Rectal smooth muscle tissue (tissue), 1 donor: ENCODE data around the gene SPECC1.
A peak's percentile ranks its signal among the peaks of the same experiment; 100 is the strongest.

ENCODE experiments used
- H3K27ac ChIP-seq: one replicate; pipeline ENCODE4 v1.7.0; 2013; ENCODE audit warnings: low read depth, low read length, inconsistent platforms
- H3K27me3 ChIP-seq: one replicate; pipeline ENCODE4 v1.7.0; 2013; ENCODE audit warnings: low read length; ENCODE audit not compliant: control insufficient read depth, insufficient read depth
- H3K36me3 ChIP-seq: one replicate; pipeline ENCODE4 v1.7.0; 2013; ENCODE audit warnings: low read length; ENCODE audit not compliant: control insufficient read depth, insufficient read depth
- H3K4me1 ChIP-seq: one replicate; pipeline ENCODE4 v1.7.0; 2013; ENCODE audit warnings: low read length; ENCODE audit not compliant: control insufficient read depth, insufficient read depth
- H3K4me3 ChIP-seq: one replicate; pipeline ENCODE4 v1.7.0; 2013; ENCODE audit warnings: low read length
- H3K9ac ChIP-seq: one replicate; pipeline ENCODE4 v1.7.0; 2013; ENCODE audit warnings: low read length

SPECC1 gene

DNA sequence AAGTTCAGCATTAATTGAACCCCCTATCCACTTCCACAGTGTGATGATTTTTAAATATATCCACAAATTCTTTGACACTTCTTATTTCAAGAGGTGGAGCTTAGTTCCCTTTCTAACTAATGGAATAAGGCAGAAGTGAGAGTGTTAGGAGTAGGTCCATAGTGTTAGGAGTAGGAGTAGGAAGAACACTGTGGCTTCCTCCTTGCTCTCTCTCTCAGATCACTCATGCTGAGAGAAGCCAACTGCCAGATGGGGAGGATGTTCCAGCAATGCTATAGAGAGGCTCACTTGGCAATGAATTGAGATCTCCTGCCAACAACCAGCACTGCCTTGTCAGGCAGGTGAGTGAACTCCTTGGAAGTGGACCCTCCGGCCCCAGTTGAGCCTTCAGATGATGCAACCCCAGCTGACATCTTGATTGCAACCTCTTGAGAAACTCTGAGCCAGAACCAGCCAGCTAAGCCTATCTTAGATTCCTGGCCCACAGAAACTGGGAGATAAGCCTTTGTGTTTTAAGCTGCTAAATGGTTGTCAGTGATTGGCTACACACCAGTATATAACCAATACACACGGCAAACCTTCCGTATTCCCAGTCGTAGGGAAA, 44.3 kb downstream of the SPECC1 start:
- Histone ChIP-seq H3K27me3 (peaks cover 2% of the 10 kb centered on the region), H3K4me1 (no peaks in the 10 kb centered on the region), H3K4me3 (no peak overlapping the region), H3K9ac (no peak overlapping the region), H3K27ac (no peak overlapping the region), H3K36me3 (no peaks in the 10 kb centered on the region)

DNA sequence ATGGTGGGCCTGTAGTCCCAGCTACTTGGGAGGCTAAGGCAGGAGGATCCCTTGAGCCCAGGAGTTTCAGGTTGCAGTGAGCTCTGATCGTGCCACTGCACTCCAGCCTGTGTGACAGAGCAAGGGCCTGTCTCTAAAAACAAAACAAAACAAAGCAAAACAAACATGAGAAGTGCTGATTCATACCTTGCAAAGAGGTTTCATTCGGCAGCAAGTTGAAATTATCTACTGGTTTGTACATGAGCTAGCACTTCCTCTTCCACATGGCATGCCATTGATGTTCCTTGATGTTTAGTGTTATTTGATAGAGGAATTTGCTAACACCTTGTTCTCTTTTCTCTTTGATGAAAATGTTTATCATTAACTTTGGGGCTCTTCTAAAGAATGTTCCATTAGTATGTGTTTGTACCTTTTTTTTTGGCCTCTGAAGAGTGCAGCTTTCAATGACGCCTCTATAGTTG, 50.6 kb downstream of the SPECC1 start:
- no peak overlapping the region for H3K4me3 ChIP-seq
- H3K9ac ChIP-seq: no peak overlapping the region
- H3K27ac ChIP-seq: no peak overlapping the region
- H3K4me1 ChIP-seq: no peaks in the 10 kb centered on the region
- H3K36me3 ChIP-seq: no peaks in the 10 kb centered on the region
- H3K27me3 ChIP-seq: no peaks in the 10 kb centered on the region

DNA sequence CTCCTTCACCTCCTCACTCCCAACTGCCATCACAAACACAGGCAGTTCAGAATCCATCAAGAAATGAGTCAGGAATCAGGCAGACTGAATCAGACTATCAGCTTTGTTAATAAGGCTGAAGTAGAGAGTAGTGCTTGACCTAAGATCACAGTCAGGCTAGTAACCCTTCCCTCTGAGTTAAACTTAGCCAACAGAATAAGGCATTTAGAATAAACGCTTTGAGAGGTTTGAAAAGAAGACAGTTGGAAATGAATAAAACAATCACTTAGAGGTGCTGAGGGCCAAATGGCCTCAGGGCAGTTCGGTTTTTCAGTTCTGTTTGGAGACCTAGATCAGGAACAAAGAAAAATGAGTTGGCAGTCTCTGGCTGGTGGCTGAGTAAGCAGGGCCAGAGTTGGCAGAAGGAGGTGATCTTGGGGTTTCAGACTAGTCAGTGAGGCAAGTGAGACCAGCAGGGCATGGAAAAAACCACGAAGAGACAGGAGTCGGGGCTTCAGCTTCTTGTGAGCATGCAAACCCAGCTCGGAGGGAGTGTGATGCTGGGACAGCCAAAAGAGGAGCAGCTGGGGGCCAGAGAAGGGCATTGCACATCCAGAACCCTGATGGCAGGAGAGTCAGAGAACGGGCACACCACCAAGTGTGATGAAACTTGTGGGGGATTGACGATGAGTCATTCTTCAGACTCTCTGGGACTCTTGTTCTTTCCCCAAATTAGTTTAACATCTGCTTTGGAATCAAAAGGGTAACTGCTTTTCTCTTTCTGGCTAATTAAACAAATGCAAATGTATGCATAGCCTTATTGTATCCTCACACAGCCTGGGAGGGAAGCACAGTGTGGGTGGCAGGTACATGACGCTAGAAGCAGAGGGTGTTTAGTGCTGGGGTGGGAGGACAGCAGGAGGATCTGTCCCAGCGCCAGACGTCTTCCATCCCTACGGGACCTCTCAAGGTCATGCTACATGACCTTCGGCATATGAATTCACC, 54.8 kb downstream of the SPECC1 start:
- Histone ChIP-seq H3K4me1 (no peaks in the 10 kb centered on the region), H3K36me3 (no peaks in the 10 kb centered on the region), H3K27me3 (no peaks in the 10 kb centered on the region), H3K9ac (no peak overlapping the region), H3K27ac (peak overlapping the region; percentile 16), H3K4me3 (no peak overlapping the region)

DNA sequence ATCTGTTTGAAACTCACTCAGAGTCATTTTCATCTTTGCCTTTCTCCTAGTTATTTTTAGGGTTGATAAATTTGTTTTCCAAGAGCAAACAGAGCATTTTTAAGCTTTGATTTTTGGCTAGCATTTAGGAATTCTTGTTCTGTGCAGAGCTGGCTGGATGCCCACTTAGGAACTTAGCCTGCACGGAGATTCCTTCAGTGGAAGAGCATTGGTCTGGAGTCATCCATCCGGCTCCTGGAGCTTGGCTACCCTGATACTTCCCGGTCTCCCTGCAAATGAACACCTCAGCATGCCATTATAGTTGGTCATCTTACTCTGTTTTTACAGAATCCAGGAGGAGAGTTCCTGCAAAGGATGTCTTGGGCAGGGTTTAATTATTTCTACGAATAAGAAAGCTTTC, 57.1 kb downstream of the SPECC1 start:
- Histone ChIP-seq H3K27ac (no peak overlapping the region), H3K27me3 (no peaks in the 10 kb centered on the region), H3K4me1 (no peaks in the 10 kb centered on the region), H3K36me3 (no peaks in the 10 kb centered on the region), H3K4me3 (no peak overlapping the region), H3K9ac (no peak overlapping the region)

DNA sequence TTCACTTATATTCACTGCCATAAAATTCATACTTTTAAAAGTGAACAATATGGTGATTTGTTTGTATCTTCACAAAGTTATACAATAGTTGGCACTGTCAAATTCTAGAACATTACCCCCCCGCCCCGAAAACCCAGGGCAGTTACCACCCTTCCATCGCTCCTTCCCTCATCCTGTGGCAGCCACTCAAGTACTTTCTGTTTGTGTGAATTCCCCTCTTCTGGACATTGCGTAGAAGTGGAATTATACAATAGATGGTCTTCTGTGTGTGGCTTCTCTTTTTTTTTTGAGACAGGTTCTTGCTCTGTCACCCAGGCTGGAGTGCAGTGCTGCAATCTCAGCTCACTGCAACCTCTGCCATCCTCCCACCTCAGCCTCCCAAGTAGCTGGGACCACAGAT, 58.6 kb downstream of the SPECC1 start:
- no peak overlapping the region for H3K27ac ChIP-seq
- no peaks in the 10 kb centered on the region for H3K4me1 ChIP-seq
- H3K27me3 ChIP-seq: no peaks in the 10 kb centered on the region
- H3K4me3 ChIP-seq: no peak overlapping the region
- H3K9ac ChIP-seq: no peak overlapping the region
- H3K36me3 ChIP-seq: no peaks in the 10 kb centered on the region

DNA sequence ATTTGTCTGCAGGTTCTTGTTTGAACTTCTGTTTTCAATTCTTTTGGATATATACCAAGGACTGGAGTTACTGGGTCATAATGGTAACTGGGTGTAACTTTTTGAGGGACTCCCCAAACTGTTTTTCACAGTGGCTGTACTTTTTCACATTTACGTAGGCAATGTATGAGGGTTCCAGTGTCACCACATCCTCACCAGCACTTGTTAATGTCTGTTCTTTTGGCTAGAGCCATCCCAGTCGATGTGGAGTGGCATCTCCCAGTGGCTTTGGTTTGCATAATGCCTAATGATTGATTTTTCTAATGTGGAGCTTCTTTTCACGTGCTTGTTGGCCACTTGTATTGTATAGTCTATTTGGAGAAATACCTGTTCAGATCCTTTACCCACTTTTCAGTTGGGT, 59.3 kb downstream of the SPECC1 start:
- H3K4me1 ChIP-seq: no peaks in the 10 kb centered on the region
- no peaks in the 10 kb centered on the region for H3K36me3 ChIP-seq
- H3K27me3 ChIP-seq: no peaks in the 10 kb centered on the region
- no peak overlapping the region for H3K27ac ChIP-seq
- H3K4me3 ChIP-seq: no peak overlapping the region
- no peak overlapping the region for H3K9ac ChIP-seq

DNA sequence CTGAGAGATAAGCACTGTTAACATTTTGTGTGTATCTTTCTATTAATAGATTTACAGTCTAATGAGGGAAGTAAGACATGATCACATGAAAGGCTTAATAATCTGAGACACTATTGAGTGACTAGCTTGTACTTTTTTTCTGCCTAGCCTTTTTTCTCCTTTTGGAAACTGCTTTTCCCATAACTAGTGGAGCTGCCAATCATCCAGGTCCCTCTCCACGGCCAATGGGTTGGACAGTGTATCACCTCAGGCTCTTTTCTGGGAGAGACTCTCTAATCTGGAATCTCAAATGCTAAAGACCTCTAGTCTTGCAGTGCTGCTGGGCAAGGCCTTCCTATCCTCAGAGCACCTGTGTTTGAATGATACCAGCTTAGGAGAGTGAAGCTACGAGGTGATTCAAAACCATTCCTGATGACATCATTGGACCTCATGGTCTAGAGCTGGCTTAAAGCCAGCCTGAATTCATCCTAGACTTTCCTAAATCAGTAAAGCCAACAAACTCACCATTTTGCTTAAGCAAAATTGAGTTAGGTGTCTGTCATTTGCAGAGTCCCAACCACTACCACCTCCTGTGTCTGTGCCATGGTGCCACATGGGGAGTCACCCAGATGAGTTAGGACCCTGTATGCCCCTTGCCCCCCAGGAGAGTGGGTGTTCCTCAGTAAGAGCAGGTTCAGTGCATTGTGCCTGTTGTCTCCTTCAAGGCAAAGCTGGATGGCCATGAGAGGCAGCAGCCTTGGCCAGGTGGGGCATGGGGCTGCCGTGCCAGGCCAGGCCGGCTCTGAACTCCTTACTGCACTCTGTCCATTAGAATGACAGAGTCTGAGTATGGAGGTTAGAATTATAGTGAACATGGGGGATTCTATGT, 62.9 kb downstream of the SPECC1 start:
- Histone ChIP-seq H3K9ac (no peak overlapping the region), H3K4me1 (no peaks in the 10 kb centered on the region), H3K36me3 (no peaks in the 10 kb centered on the region), H3K4me3 (no peak overlapping the region), H3K27ac (no peak overlapping the region), H3K27me3 (no peaks in the 10 kb centered on the region)

DNA sequence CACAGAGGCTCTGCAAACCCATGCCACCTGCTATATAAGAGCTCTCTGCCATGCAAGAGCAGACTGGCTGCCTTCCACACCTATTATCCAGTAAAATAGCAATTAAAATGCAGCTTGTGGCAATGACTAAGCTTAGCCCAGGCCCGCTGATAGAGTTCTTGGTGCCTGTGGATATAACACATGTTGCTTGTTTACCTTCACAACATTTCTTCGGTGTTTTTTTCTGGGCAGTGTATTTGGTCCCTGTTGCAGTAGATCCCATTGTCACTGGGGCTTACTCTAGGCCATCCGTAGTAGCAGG, 63.5 kb downstream of the SPECC1 start:
- Histone ChIP-seq H3K9ac (no peak overlapping the region), H3K27me3 (no peaks in the 10 kb centered on the region), H3K4me1 (no peaks in the 10 kb centered on the region), H3K4me3 (no peak overlapping the region), H3K36me3 (no peaks in the 10 kb centered on the region), H3K27ac (no peak overlapping the region)

DNA sequence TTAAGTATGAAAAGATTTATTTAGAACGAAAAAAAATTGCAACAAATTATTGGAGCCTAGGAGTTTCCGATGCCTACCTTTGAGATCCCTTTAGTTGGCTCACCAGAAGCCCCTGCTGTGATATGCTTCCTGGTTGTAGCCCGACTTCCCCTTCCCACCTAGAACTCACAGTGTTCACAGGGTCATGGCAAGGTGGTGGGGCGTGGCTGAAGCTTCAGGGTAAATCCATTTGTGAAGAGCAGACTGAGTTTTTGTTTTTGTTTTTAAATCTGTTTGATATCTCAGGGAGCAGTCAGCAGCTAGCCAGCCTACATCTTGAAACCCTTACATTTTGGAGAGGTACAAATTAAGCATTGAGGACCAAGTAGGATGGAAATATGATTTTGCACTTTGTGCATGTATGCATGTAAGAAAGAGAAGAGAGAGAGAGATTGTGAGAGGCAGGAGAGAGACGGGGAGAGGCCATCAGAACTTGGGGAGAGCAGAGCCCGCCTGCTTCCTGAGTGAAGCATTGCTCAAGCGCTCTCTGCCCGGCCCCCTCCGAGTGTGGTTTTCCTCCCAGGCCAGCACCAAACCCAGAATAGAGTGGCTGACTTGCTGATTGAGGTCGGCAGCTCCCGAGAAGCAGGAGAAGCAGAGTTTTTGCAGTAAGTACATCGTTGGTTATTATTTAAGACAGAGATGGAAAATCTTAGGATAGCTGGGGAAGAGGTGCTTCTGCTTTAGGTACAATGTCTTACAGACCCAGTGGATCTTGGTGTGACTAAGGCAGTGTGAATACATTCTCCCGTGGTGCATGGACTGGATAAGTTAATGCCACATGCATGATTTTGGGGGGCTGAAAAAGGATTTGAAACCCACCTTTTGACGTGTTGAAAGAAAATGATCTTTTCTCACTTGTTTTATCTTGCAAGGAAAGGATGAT, 64.2 kb downstream of the SPECC1 start:
- no peaks in the 10 kb centered on the region for H3K27me3 ChIP-seq
- H3K9ac ChIP-seq: no peak overlapping the region
- H3K36me3 ChIP-seq: no peaks in the 10 kb centered on the region
- peak overlapping the region; percentile 14 for H3K4me3 ChIP-seq
- H3K4me1 ChIP-seq: no peaks in the 10 kb centered on the region
- H3K27ac ChIP-seq: no peak overlapping the region

DNA sequence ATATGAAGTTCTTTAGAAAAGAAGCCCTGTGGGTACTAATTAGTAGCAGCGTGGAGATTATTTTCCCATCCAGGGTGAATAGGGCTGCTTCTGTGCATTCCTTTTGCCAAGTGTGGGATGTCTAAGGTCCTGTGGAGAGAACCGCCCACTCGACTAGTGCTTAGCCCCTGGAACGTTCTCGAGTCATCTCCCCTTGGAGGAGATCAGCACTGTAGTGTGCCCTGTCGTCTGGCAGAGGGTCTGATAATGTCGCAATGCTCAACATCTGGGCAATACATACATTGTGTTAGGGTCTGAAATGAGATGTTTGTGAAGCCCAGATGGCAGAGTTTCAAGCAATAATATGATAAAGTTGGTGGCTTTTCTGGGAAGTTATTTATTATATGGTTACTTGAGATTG, 64.8 kb downstream of the SPECC1 start:
- Histone ChIP-seq H3K4me1 (no peaks in the 10 kb centered on the region), H3K27ac (no peak overlapping the region), H3K36me3 (no peaks in the 10 kb centered on the region), H3K27me3 (no peaks in the 10 kb centered on the region), H3K9ac (no peak overlapping the region), H3K4me3 (peak overlapping the region; percentile 14)

DNA sequence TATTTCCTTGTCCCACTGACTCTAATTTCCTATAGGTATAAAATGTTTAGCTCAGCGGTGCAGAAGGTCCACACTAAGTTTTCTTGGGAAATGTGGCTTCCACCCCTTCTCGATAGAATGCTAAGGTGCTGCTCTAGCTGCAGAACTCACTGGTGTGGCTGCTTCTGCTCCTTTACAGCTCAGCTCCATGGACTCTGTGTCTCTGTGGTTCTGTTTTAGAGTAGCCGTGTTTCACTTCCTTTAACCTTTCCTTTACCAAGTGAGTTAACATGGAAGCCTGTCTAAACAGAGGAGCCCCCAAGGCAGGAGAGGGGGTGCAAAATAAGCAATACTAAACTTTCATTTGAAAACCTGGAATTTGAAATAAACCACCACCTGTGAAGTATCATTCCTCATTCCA, 65.3 kb downstream of the SPECC1 start:
- no peak overlapping the region for H3K9ac ChIP-seq
- H3K27me3 ChIP-seq: no peaks in the 10 kb centered on the region
- no peaks in the 10 kb centered on the region for H3K4me1 ChIP-seq
- no peaks in the 10 kb centered on the region for H3K36me3 ChIP-seq
- H3K27ac ChIP-seq: no peak overlapping the region
- H3K4me3 ChIP-seq: no peak overlapping the region
